HG03095 (cell line): ENCODE measurements around the gene KIF5A.
"Not testable (repeated sequence)": the region's sequence is repeated elsewhere in the genome, so short reads cannot be mapped to it uniquely, and the experiment has no call there.

Experiments
- ATAC-seq: cut with Tn5 transposase; IDR thresholded peaks from one replicate; pipeline ENCODE4 v1.9.1; 2021; ENCODE audit warnings: moderate library complexity; ENCODE audit not compliant: unreplicated experiment

The KIF5A gene

GRCh38 chr12:57549909-57550640, at the start of gene KIF5A:
Gene KIF5A, plus strand, starts transcription at chr12:57550044. Its CDS starts 228 bp downstream, at chr12:57550272.
- ATAC-seq = no peak

GRCh38 chr12:57500213-57500612, 49.6 kb upstream of the KIF5A start:
- no peak for ATAC-seq

DNA sequence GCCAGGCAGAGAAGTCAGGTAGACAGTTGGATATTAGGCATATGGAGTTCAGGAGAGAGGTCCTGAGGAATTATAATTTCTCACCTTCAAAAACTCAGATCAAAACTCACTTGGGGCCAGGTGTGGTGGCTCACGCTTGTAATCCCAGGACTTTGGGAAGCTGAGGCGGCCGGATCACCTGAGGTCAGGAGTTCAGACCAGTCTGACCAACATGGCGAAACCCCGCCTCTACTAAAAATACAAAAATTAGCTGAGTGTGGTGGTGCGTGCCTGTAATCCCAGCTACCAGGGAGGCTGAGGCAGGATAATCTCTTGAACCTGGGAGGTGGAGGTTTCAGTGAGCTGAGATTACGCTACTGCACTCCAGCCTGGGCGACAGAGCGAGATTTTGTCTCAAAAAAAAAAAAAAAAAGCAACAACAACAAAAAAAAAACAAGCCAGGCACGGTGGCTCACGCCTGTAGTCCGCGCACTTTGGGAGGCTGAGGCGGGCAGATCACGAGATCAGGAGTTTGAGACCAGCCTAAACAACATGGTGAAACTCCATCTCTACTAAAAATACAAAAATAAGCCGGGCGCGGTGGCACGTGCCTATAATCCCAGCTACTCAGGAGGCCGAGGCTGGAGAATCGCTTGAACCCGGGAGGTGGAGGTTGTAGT, 47.4 kb upstream of the KIF5A start:
- not testable (repeated sequence) for ATAC-seq

DNA sequence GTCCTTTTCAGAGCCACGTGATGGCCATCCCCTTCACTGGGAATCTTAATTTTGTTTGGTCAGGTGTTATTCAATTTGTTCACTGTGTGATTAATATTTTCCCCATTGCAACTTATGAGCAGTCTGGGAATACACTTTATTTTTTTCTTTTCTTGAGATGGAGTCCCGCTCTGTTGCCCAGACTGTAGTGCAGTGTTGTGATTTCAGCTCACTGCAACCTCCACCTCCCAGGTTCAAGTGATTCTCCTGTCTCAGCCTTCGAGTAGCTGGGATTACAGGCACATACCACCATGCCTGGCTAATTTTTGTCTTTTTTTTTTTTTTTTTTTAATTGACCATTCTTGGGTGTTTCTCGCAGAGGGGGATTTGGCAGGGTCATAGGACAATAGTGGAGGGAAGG, 43.3 kb upstream of the KIF5A start:
- ATAC-seq = not testable (repeated sequence)

- ATAC-seq = not testable (repeated sequence)
Observed at GRCh38 chr12:57507796-57508195, 42.0 kb upstream of the KIF5A start.

GRCh38 chr12:57511161-57511560, 38.7 kb upstream of the KIF5A start:
- ATAC-seq = no peak

DNA sequence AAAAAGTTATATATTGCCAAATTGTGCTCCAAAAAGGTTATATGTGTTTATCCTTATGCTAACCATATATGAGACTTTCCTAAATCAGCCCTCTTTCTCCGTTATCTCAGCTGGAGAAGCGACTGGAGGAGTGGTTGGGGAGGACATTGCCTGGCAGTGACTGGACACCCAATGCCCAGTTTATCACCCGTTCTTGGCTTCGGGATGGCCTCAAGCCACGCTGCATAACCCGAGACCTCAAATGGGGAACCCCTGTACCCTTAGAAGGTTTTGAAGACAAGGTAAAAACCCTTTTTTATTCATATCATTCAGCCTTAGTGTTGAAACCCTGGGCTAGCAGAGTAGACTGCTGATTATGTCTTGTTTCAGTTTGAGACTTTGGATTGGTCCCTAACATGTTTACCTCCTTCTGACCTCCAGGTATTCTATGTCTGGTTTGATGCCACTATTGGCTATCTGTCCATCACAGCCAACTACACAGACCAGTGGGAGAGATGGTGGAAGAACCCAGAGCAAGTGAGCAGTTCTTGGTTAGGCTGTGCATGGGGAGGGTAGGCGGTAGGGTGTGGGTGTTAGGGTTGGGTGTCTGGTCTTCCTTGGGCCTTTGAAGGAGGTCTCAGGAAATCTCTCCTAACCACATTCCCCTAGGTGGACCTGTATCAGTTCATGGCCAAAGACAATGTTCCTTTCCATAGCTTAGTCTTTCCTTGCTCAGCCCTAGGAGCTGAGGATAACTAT, 38.1 kb upstream of the KIF5A start:
- ATAC-seq = no peak

DNA sequence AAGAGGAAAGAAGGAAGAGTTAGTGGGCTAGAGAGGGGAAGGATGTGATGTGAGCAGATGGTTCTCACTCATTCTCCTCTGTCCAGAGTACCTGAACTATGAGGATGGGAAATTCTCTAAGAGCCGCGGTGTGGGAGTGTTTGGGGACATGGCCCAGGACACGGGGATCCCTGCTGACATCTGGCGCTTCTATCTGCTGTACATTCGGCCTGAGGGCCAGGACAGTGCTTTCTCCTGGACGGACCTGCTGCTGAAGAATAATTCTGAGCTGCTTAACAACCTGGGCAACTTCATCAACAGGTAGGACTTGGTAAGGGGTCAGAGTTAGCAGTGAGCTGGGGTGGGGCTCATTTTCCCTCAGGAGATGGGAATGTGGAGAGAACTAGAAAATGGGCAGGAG, 37.2 kb upstream of the KIF5A start:
- no peak for ATAC-seq

- no peak for ATAC-seq
Observed at GRCh38 chr12:57513266-57513665, 36.6 kb upstream of the KIF5A start.

DNA sequence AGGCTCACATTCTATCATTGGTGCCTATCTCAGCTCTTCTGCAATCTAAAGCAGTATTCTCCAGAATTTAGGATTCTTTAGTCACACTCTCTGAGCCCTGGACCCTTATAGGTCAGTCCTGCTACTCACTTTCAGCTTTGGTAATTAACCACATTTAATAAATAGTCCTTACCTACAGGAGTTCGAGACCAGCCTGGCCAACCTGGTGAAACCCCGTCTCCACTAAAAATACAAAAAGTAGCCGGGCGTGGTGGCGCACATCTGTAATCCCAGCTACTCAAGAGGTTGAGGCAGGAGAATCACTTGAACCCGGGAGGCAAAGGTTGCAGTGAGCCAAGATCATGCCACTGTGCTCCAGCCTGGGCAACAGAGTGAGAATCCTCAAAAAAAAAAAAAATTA, 36.2 kb upstream of the KIF5A start:
- not testable (repeated sequence) for ATAC-seq

DNA sequence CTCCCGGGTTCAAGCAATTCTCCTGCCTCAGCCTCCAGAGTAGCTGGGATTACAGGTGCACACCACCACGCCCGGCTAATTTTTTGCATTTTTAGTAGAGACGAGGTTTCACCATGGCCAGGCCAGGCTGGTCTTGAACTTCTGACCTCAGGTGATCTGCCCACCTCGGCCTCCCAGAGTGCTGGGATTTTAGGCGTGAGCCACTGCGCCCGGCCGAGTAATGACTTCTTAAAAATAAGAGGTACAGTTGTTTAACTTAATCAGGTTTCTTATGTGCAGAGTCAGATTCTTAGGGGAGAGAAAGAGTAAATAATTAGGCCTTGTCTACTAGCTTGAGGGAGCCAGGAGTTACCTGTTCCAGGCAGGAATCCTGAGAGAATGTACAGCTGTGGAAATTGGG, 35.6 kb upstream of the KIF5A start:
- ATAC-seq = not testable (repeated sequence)

- ATAC-seq = no peak
Observed at GRCh38 chr12:57514720-57515407, 35.0 kb upstream of the KIF5A start.

DNA sequence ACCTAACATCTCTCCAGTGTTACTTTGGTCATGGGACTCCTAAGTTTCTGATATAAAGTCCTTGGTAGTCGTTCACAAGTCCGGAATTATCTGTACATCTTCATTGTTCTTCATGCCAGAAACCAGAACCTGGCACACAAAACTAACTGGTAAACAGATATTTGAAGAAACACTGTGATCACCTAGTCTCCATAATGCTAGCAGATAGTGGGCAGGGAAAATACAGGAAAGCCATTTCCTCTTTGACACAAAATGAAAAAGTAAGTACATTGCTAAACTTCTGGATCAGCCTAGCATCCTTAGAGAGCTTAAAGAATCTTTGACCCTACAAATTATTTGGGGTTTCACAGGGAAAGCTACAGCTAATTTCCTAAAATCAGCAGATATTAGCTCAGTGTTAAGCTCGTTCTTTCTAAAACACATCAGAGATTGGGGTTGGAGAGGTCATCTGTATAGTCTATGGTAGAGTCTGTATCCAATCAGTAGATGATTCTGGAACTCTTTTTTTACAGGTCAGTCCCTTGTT, 34.4 kb upstream of the KIF5A start:
- ATAC-seq = no peak

DNA sequence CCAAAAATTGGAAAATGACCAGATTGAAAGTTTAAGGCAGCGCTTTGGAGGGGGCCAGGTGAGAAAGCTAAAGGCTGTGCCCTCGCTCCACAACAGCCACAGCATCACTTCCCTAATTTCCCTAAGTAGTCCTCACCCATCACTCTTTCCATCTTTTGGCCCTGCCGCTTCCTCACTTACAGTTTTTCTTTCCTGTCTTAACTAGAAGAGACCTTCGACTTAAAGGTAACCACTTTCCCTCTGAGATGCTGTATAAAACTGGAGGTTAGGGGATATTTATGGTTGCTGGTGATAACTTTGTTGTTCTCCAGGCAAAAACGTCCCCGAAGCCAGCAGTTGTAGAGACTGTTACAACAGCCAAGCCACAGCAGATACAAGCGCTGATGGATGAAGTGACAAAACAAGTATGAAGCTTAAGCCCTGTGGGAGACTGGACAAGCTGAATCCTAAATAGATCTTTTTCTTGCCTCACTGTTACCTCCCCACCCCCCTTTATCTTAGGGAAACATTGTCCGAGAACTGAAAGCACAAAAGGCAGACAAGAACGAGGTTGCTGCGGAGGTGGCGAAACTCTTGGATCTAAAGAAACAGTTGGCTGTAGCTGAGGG, 33.8 kb upstream of the KIF5A start:
- no peak for ATAC-seq

- ATAC-seq = no peak
Observed at GRCh38 chr12:57516617-57517153, 33.2 kb upstream of the KIF5A start.

GRCh38 chr12:57517187-57517586, 32.7 kb upstream of the KIF5A start:
- no peak for ATAC-seq

- not testable (repeated sequence) for ATAC-seq
Observed at GRCh38 chr12:57517718-57518117, 32.1 kb upstream of the KIF5A start.

- no peak for ATAC-seq
Observed at GRCh38 chr12:57518176-57518919, 31.5 kb upstream of the KIF5A start.

DNA sequence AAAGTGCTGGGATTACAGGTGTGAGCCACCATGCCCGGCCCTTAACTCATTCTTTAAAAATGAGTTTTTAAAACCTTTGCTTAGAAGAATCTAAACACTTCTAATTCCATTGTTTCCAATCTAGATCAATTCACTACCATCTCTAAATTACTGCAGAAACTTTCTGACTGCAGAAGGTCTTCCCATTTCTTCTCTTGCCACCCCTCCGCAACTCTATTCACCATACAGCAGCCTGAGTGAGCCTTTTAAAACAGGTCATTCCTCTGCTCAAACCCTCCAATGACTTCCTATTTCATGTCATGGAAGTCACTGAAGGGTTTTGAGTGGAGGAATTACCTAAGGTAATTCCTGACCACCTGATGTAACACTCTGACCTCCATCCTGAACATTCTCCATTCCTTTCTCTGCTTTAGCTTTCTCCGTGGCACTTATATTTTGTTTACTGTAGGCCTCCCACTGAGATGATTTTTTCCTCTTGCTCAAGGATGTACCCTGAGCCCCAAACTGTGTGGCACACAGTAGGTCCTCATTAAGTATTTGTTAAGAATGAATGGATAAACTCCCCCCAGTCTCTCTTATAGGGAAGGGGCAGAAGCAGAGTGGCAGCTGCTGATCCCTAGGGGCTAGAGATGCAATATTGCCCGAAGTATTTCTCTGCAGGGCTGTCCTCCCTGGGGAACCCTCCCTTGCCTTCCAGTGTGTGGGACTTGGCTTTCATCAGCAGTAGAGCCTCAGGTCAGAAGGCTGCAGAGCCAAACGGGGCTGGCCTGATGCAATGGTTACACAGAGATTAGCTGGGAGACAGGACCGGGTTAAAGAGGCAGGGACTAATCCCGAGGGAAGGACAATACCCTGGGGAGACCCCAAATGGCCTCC, 30.7 kb upstream of the KIF5A start:
- no peak for ATAC-seq
